Neural cell (in vitro differentiated cells): ENCODE data around the gene NLRC5. TPM values are rescaled to one million over a fixed set of nuclear protein-coding genes. Genes with fewer than 3 reads are reported as not detected.

Experiments
- H2AFZ ChIP-seq: fragments of 200-600, 300-800 bp; sonication (generic), shearing (Covaris generic); 2 replicates; pipeline ENCODE4 v1.6.0; 2014; ENCODE audit warnings: low read depth, mild to moderate bottlenecking, antibody characterized with exemption, low read length, moderate library complexity
- H3F3A ChIP-seq: fragments of 200-600 bp; shearing (Covaris generic); 2 replicates; pipeline ENCODE4 v1.6.1; 2016; ENCODE audit warnings: mild to moderate bottlenecking, moderate library complexity, mixed read lengths, antibody characterized with exemption, low read length; ENCODE audit not compliant: insufficient read depth, poor library complexity, severe bottlenecking
- H3K27ac ChIP-seq: fragments of 200-600, 300-800 bp; sonication (generic), shearing (Covaris generic); 2 replicates; pipeline ENCODE4 v1.5.1; 2014; ENCODE audit warnings: mild to moderate bottlenecking, low read length, moderate library complexity
- H3K27me3 ChIP-seq: fragments of 300-800, 200-600 bp; sonication (generic), shearing (Covaris generic); 2 replicates; pipeline ENCODE4 v1.6.0; 2014; ENCODE audit warnings: mild to moderate bottlenecking, low read depth, low read length, moderate library complexity; ENCODE audit not compliant: insufficient read depth
- H3K36me3 ChIP-seq: fragments of 300-800, 200-600 bp; sonication (generic), shearing (Covaris generic); 2 replicates; pipeline ENCODE4 v1.5.1; 2014; ENCODE audit warnings: mild to moderate bottlenecking, antibody characterized with exemption, low read length, moderate library complexity; ENCODE audit not compliant: insufficient read depth
- H3K4me2 ChIP-seq: fragments of 300-800, 200-600 bp; sonication (generic), shearing (Covaris generic); 2 replicates; pipeline ENCODE4 v1.6.0; 2014; ENCODE audit warnings: mild to moderate bottlenecking, low read length
- H3K4me3 ChIP-seq: fragments of 300-800, 200-600 bp; sonication (generic), shearing (Covaris generic); 2 replicates; pipeline ENCODE4 v1.5.1; 2014; ENCODE audit warnings: mild to moderate bottlenecking, low read length, moderate library complexity
- H3K79me2 ChIP-seq: fragments of 200-600 bp; shearing (Covaris generic); replicated peaks from 2 replicates; pipeline ENCODE4 v1.6.0; 2014; ENCODE audit warnings: mild to moderate bottlenecking, low read length, moderate library complexity; ENCODE audit not compliant: insufficient read depth
- H3K9ac ChIP-seq: fragments of 300-800, 200-600 bp; sonication (generic), shearing (Covaris generic); 2 replicates; pipeline ENCODE4 v1.6.1; 2016; ENCODE audit warnings: mild to moderate bottlenecking, low read length, mixed read lengths
- H3K9me2 ChIP-seq: fragments of 200-600 bp; shearing (Covaris generic); 2 replicates; pipeline ENCODE4 v1.6.1; 2016; ENCODE audit warnings: mild to moderate bottlenecking, low read length, mixed read lengths; ENCODE audit not compliant: insufficient read depth
- H3K9me3 ChIP-seq: fragments of 200-600, 300-800 bp; sonication (generic), shearing (Covaris generic); 2 replicates; pipeline ENCODE4 v1.6.1; 2016; ENCODE audit warnings: mild to moderate bottlenecking, mixed run types, low read length, moderate library complexity, mixed read lengths
- H4K20me1 ChIP-seq: fragments of 200-600 bp; shearing (Covaris generic); 2 replicates; pipeline ENCODE4 v1.6.1; 2016; ENCODE audit warnings: mild to moderate bottlenecking, mixed run types; ENCODE audit not compliant: insufficient read depth
- CTCF ChIP-seq: fragments of 450-650 bp; IDR thresholded peaks from 2 replicates; pipeline ENCODE4 v1.5.1; 2014; ENCODE audit warnings: antibody characterized with exemption, mild to moderate bottlenecking, moderate library complexity; ENCODE audit not compliant: poor library complexity, severe bottlenecking
- EP300 ChIP-seq: fragments of 450-650 bp; conservative IDR thresholded peaks from 2 replicates; pipeline ENCODE4 v1.6.1; 2014; ENCODE audit warnings: antibody characterized with exemption, mild to moderate bottlenecking, moderate library complexity; ENCODE audit not compliant: poor library complexity, severe bottlenecking
- EZH2 ChIP-seq: fragments of 200-600, 300-800 bp; shearing (Covaris generic), sonication (generic); IDR thresholded peaks from 2 replicates; pipeline ENCODE4 v1.6.1; 2014; ENCODE audit warnings: antibody characterized with exemption, low read length, borderline replicate concordance, mild to moderate bottlenecking; ENCODE audit not compliant: insufficient read depth, poor library complexity, severe bottlenecking
- MXI1 ChIP-seq: fragments of 450-650 bp; conservative IDR thresholded peaks from 2 replicates; pipeline ENCODE4 v1.6.1; 2014; ENCODE audit warnings: antibody characterized with exemption, mild to moderate bottlenecking; ENCODE audit not compliant: poor library complexity, severe bottlenecking
- POLR2AphosphoS5 ChIP-seq: IDR thresholded peaks from 2 replicates; pipeline ENCODE4 v1.6.1; 2012
- RAD21 ChIP-seq: fragments of 450-650 bp; conservative IDR thresholded peaks from 2 replicates; pipeline ENCODE4 v1.6.1; 2014; ENCODE audit warnings: antibody characterized with exemption, mild to moderate bottlenecking, moderate library complexity
- REST ChIP-seq: IDR thresholded peaks from 2 replicates; pipeline ENCODE4 v1.6.1; 2012; ENCODE audit warnings: borderline replicate concordance
- SMC3 ChIP-seq: fragments of 450-650 bp; conservative IDR thresholded peaks from 2 replicates; pipeline ENCODE4 v1.6.1; 2014; ENCODE audit warnings: antibody characterized with exemption, mild to moderate bottlenecking, moderate library complexity; ENCODE audit not compliant: poor library complexity
- TAF1 ChIP-seq: IDR thresholded peaks from 2 replicates; pipeline ENCODE4 v1.6.1; 2012; ENCODE audit warnings: low read depth
- polyA minus RNA-seq: library from RNA; depleted of rRNA, polyadenylated mRNA; stranded (reverse); fragments of >200 nt; gene quantifications from 2 replicates; pipeline ENCODE4 v1.2.3, GENCODE V29; 2014
- polyA plus RNA-seq: library from polyadenylated mRNA; depleted of rRNA; stranded (reverse); fragments of >200 nt; gene quantifications from 2 replicates; pipeline ENCODE4 v1.2.3, GENCODE V29; 2014

The NLRC5 gene
- polyA plus RNA-seq: not detected in 2 replicates
- not detected in 2 replicates for polyA minus RNA-seq

GRCh38 chr16:56988948-56989945 lies at the start of gene NLRC5:
TSS of gene NLRC5 (plus strand) at chr16:56989557. CDS start at chr16:57020713, 31,156 bp downstream.
- H3F3A ChIP-seq: no peaks in the 10 kb centered on the region
- TF ChIP-seq RAD21: no peak
- TF ChIP-seq SMC3: peak; percentile 28
- TF ChIP-seq EZH2: no peak
- TF ChIP-seq CTCF: no peak
- peak; percentile 36 for TF ChIP-seq MXI1
- TF ChIP-seq EP300: no peak
- TF ChIP-seq REST: no peak
- no peak for TF ChIP-seq TAF1
- peak; percentile 22 for TF ChIP-seq POLR2AphosphoS5
- H3K4me2 ChIP-seq: peak within 1 kb of the TSS; percentile 42
- H3K9me3 ChIP-seq: no peaks in the 10 kb centered on the region
- H2AFZ ChIP-seq: no peak within 1 kb of the TSS
- H3K4me3 ChIP-seq: peak within 1 kb of the TSS; percentile 70
- peak within 1 kb of the TSS; percentile 33 for H3K9ac ChIP-seq
- peaks cover 34% of the 10 kb centered on the region for H3K27me3 ChIP-seq
- H3K9me2 ChIP-seq: no peaks in the 10 kb centered on the region
- no peak within 1 kb of the TSS for H3K27ac ChIP-seq
- no peaks in the 10 kb centered on the region for H3K36me3 ChIP-seq
- H3K79me2 ChIP-seq: no peaks in the 10 kb centered on the region
- H4K20me1 ChIP-seq: no peaks in the 10 kb centered on the region

GRCh38 chr16:56939801-56940200 lies 49.6 kb upstream of the NLRC5 start:
- Histone ChIP-seq H4K20me1 (no peaks in the 10 kb centered on the region), H3K9me3 (no peaks in the 10 kb centered on the region), H3K4me3 (no peak overlapping the region), H3K27ac (no peak overlapping the region), H3K9ac (no peak overlapping the region), H3F3A (no peaks in the 10 kb centered on the region), H3K36me3 (peaks cover 4% of the 10 kb centered on the region), H3K9me2 (no peaks in the 10 kb centered on the region), H3K27me3 (no peaks in the 10 kb centered on the region), H3K79me2 (no peaks in the 10 kb centered on the region), H2AFZ (no peak overlapping the region), H3K4me2 (no peak overlapping the region)
- TF ChIP-seq MXI1: no peak
- no peak for TF ChIP-seq SMC3
- TF ChIP-seq EZH2: no peak
- TF ChIP-seq REST: no peak
- no peak for TF ChIP-seq TAF1
- TF ChIP-seq RAD21: no peak
- no peak for TF ChIP-seq CTCF
- TF ChIP-seq POLR2AphosphoS5: no peak
- TF ChIP-seq EP300: no peak
